Germinal center (tissue), 1 donor: Measurements from ENCODE around the gene AXIN1.

Source experiments
- DNase-seq: peaks from one replicate; pipeline ENCODE4 v3.0.0; 2012; ENCODE audit warnings: mixed read lengths, low spot score

Gene AXIN1

GRCh38 chr16:303760-304505 lies 48.6 kb downstream of the AXIN1 start:
- no peak for DNase-seq

GRCh38 chr16:301950-302349 lies 50.6 kb downstream of the AXIN1 start:
- DNase-seq: no peak

GRCh38 chr16:301235-301634 lies 51.3 kb downstream of the AXIN1 start:
- no peak for DNase-seq

GRCh38 chr16:297832-298231 lies 54.7 kb downstream of the AXIN1 start:
- DNase-seq: no peak

GRCh38 chr16:296806-297510 lies 55.6 kb downstream of the AXIN1 start:
- DNase-seq: no peak

- DNase-seq: no peak
These were observed 56.2 kb downstream of the AXIN1 start for GRCh38 chr16:296276-296675.

- no peak for DNase-seq
These were observed 59.3 kb downstream of the AXIN1 start for GRCh38 chr16:293043-293775.

- no peak for DNase-seq
These were observed 61.0 kb downstream of the AXIN1 start for GRCh38 chr16:291539-291938.

- no peak for DNase-seq
These were observed 61.7 kb downstream of the AXIN1 start for GRCh38 chr16:290681-291405.

- no peak for DNase-seq
These were observed 62.4 kb downstream of the AXIN1 start for GRCh38 chr16:290015-290680.

- DNase-seq: no peak
These were observed 63.0 kb downstream of the AXIN1 start for GRCh38 chr16:289395-289997.

- DNase-seq: no peak
These were observed 64.3 kb downstream of the AXIN1 start for GRCh38 chr16:287981-288920.

- DNase-seq: no peak
These were observed 65.2 kb downstream of the AXIN1 start for GRCh38 chr16:287298-287811.

- no peak for DNase-seq
These were observed 65.8 kb downstream of the AXIN1 start for GRCh38 chr16:286491-287297.

- DNase-seq: no peak
These were observed 67.1 kb downstream of the AXIN1 start for GRCh38 chr16:285146-286055.

GRCh38 chr16:284204-285120 lies 68.1 kb downstream of the AXIN1 start:
- DNase-seq: no peak
